ENCODE data around the gene BRD9. TPM values are rescaled to one million over a fixed set of nuclear protein-coding genes. Genes with fewer than 3 reads are reported as not detected.
"Not testable (repeated sequence)": the region's sequence is repeated elsewhere in the genome, so short reads cannot be mapped to it uniquely, and the experiment has no call there.

Gene BRD9
- total RNA-seq, 2 donors from 2014 or later: 58.2 to 67.9 TPM

DNA sequence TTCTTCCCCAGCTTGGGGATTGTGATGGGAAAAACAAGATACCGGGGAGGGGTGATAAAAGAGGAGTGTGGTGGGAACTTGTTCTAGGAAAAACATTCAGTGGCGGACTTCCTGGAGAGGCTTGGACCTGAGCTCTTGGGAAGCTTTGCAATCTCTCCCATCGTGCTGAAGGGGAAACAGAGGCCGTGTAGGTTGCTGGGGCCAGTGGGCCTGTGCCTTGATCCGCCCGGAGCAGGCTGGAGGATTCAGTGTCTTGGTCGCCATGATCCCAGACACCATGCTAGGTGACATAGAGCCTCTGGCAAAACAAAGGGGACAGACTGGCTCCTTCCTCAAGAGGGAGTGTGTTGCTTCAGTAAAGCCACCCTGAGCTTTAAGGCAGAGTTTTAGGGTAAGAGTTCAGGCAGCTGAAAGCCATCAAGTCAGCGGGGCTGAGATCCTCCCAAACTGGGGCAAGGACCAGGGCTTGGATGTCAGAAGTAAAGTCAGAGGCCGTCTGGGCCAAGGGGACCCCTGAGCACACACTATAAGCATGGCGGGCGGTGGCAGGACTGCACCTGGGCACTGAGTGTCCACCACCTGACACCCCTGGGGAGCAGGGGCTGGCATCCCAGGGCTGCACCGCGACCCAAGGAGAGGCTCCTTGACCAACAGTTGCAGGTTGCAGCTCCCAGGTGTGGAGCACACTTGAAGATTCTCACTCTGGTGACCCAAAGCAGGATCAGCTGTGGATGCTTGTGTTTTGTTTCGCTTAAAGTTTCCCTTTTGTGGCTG lies 44.7 kb upstream of the BRD9 start:
- no peaks in the 10 kb centered on the region for H3K4me1 Mint-ChIP-seq
- no peak overlapping the region for H3K4me3 ChIP-seq (ENCODE audit: low read length)
- no peak overlapping the region for H3K4me3 Mint-ChIP-seq
- no peaks in the 10 kb centered on the region for H3K36me3 ChIP-seq (ENCODE audit: control insufficient read depth, insufficient read depth, low read length)
- WGBS, 2 experiments (ENCODE audit: insufficient coverage in 1 of 2, insufficient read length in 1 of 2): 92 to 96% methylated on average over 10 to 14 of the region's 14 CpGs
- TF ChIP-seq, protein P1, sequence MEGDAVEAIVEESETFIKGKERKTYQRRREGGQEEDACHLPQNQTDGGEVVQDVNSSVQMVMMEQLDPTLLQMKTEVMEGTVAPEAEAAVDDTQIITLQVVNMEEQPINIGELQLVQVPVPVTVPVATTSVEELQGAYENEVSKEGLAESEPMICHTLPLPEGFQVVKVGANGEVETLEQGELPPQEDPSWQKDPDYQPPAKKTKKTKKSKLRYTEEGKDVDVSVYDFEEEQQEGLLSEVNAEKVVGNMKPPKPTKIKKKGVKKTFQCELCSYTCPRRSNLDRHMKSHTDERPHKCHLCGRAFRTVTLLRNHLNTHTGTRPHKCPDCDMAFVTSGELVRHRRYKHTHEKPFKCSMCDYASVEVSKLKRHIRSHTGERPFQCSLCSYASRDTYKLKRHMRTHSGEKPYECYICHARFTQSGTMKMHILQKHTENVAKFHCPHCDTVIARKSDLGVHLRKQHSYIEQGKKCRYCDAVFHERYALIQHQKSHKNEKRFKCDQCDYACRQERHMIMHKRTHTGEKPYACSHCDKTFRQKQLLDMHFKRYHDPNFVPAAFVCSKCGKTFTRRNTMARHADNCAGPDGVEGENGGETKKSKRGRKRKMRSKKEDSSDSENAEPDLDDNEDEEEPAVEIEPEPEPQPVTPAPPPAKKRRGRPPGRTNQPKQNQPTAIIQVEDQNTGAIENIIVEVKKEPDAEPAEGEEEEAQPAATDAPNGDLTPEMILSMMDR (conservative IDR thresholded peaks at IDR 0.05): peak; percentile 15
- H3K27me3 ChIP-seq (ENCODE audit: control insufficient read depth, insufficient read depth, low read length, poor library complexity, severe bottlenecking): peaks cover 3% of the 10 kb centered on the region
- H3K27ac ChIP-seq (ENCODE audit: low read depth, low read length): no peak overlapping the region
- no peaks in the 10 kb centered on the region for H3K9me3 ChIP-seq (ENCODE audit: control insufficient read depth, low read length)
- peaks cover 25% of the 10 kb centered on the region for H3K27me3 Mint-ChIP-seq (ENCODE audit: insufficient read depth)
- no peaks in the 10 kb centered on the region for H3K36me3 Mint-ChIP-seq (ENCODE audit: low read depth)
- no peaks in the 10 kb centered on the region for H3K4me1 ChIP-seq (ENCODE audit: control insufficient read depth, insufficient read depth, low read length)
- no peak overlapping the region for H3K27ac Mint-ChIP-seq
- DNase-seq: no peak
- no peak overlapping the region for H3K9ac ChIP-seq (ENCODE audit: extremely low read depth, low read length, poor library complexity, severe bottlenecking)
- H3K9me3 Mint-ChIP-seq: peaks cover 15% of the 10 kb centered on the region

DNA sequence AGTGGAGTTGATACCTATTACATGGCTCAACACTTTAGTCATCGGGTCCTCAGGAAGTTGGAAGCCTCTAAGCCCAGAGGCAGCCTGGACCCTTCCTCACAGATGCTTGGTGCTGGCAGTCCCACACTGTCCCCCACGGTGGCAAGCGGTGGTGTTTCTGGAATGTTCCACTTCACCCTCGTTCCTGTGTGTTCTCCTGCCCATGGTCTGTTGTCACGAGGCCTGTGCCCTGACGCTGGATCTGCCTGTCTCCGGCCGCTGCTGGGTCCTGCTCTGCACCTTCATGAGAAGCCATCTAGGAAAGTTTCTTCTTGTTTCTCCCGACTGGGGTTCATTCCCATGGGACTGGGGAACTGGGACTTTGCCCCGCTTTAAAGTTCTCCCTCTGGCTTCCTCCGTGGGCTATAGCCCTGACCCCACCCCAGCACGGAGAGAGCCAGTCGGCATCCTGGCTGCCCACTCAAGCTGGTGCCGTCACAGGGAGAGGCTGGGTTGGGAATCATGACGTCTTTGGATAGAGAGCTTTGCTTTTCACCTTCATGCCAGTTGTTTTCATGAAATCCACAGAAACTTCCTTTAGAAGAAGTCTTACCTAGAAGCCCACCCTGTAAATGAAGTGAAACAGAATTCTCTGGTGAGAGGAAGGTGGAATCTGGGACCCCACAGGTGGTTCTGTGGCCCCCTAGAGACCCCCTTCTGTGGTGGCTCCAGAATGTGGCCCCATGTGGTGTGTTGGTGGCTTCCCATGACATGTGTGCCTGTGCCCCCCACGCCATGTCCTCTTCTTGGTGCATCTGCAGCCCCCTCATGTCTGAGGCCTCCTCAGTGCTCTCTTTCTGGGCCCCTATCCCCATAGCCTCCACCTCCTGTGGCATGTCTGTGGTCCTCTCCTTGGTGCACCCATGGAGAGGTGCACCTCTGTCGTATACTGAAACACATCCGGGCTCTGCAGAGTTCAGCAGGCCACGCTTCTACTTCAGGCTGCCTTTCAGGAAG lies 43.8 kb upstream of the BRD9 start:
- no peak overlapping the region for H3K9ac ChIP-seq (ENCODE audit: extremely low read depth, low read length, poor library complexity, severe bottlenecking)
- no peaks in the 10 kb centered on the region for H3K4me1 Mint-ChIP-seq
- H3K36me3 Mint-ChIP-seq (ENCODE audit: low read depth): no peaks in the 10 kb centered on the region
- H3K27ac Mint-ChIP-seq: no peak overlapping the region
- no peaks in the 10 kb centered on the region for H3K9me3 ChIP-seq (ENCODE audit: control insufficient read depth, low read length)
- TF ChIP-seq, protein P1 (conservative IDR thresholded peaks at IDR 0.05): no peak
- H3K4me1 ChIP-seq (ENCODE audit: control insufficient read depth, insufficient read depth, low read length): no peaks in the 10 kb centered on the region
- H3K36me3 ChIP-seq (ENCODE audit: control insufficient read depth, insufficient read depth, low read length): no peaks in the 10 kb centered on the region
- H3K27me3 ChIP-seq (ENCODE audit: control insufficient read depth, insufficient read depth, low read length, poor library complexity, severe bottlenecking): peaks cover 11% of the 10 kb centered on the region
- H3K4me3 ChIP-seq (ENCODE audit: low read length): no peak overlapping the region
- 92 to 93% methylated on average over 15 to 19 of the region's 19 CpGs for WGBS, 2 experiments (ENCODE audit: insufficient coverage in 1 of 2, insufficient read length in 1 of 2)
- peak; percentile 31 for DNase-seq
- peaks cover 15% of the 10 kb centered on the region for H3K9me3 Mint-ChIP-seq
- H3K4me3 Mint-ChIP-seq: no peak overlapping the region
- H3K27me3 Mint-ChIP-seq (ENCODE audit: insufficient read depth): peaks cover 26% of the 10 kb centered on the region
- H3K27ac ChIP-seq (ENCODE audit: low read depth, low read length): no peak overlapping the region

DNA sequence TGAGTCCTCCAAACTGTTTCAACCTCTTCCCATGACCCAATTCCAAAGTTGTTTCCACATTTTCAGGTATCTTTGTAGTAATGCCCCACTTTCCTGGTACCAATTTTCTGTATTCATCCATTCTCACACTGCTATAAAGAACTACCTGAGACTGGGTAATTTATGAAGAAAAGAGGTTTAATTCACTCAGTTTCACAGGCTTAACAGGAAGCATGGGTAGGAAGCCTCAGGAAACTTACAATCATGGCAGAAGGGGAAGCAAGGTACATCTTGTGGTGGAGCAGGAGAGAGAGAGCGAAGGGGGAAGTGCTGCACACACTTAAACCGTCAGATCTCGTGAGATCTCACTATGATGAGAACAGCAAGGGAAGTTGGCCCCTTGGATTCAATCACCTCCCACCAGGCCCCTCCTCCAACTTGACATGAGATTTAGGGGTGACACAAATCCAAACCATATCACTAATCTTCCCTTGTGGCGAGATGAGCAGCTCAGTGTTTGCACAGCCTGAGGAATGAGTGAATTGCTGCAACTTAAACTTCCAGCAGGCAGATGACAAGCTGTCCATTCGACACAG lies 43.0 kb upstream of the BRD9 start:
- H3K9me3 Mint-ChIP-seq: peaks cover 15% of the 10 kb centered on the region
- TF ChIP-seq, protein P1 (conservative IDR thresholded peaks at IDR 0.05): no peak
- no peak overlapping the region for H3K9ac ChIP-seq (ENCODE audit: extremely low read depth, low read length, poor library complexity, severe bottlenecking)
- H3K4me3 ChIP-seq (ENCODE audit: low read length): no peak overlapping the region
- 88 to 94% methylated on average over 5 of the region's 5 CpGs for whole genome bisulfite sequencing, 2 experiments (ENCODE audit: insufficient coverage in 1 of 2, insufficient read length in 1 of 2)
- no peaks in the 10 kb centered on the region for H3K4me1 ChIP-seq (ENCODE audit: control insufficient read depth, insufficient read depth, low read length)
- H3K27ac ChIP-seq (ENCODE audit: low read depth, low read length): no peak overlapping the region
- H3K27me3 ChIP-seq (ENCODE audit: control insufficient read depth, insufficient read depth, low read length, poor library complexity, severe bottlenecking): peaks cover 14% of the 10 kb centered on the region
- H3K4me3 Mint-ChIP-seq: no peak overlapping the region
- H3K4me1 Mint-ChIP-seq: no peaks in the 10 kb centered on the region
- no peaks in the 10 kb centered on the region for H3K36me3 Mint-ChIP-seq (ENCODE audit: low read depth)
- DNase-seq: no peak
- H3K27me3 Mint-ChIP-seq (ENCODE audit: insufficient read depth): peaks cover 28% of the 10 kb centered on the region
- H3K27ac Mint-ChIP-seq: no peak overlapping the region
- H3K9me3 ChIP-seq (ENCODE audit: control insufficient read depth, low read length): no peaks in the 10 kb centered on the region
- H3K36me3 ChIP-seq (ENCODE audit: control insufficient read depth, insufficient read depth, low read length): no peaks in the 10 kb centered on the region

DNA sequence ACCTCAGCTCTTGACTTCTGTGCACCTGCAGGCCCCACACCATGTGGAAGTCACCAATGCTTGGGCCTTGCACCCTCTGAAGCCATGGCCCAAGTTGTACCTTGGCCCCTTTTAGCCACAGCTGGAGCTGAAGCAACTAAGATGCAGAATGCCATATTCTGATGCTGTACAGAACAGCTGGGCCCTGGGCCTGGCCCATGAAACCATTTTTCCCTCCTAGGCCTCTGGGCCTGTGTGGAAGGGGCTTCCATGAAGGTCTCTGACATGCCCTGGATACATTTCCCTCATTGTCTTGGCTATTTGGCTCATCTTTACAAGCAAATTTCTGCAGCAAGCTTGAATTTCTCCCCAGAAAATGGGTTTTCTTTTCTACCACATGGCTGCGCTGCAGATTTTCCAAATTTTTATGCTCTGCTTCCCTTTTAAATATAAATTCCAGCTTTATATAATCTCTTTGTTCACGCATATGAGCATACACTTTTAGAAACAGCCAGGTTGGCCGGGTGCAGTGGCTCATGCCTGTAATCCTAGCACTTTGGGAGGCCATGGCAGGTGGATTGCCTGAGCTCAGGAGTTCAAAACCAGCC lies 41.9 kb upstream of the BRD9 start:
- not testable (repeated sequence) for H3K4me3 Mint-ChIP-seq; H3K4me1 ChIP-seq (ENCODE audit: control insufficient read depth, insufficient read depth, low read length); DNase-seq; H3K4me1 Mint-ChIP-seq; H3K27ac Mint-ChIP-seq; H3K9me3 ChIP-seq (ENCODE audit: control insufficient read depth, low read length); H3K9ac ChIP-seq (ENCODE audit: extremely low read depth, low read length, poor library complexity, severe bottlenecking); H3K4me3 ChIP-seq (ENCODE audit: low read length); H3K36me3 ChIP-seq (ENCODE audit: control insufficient read depth, insufficient read depth, low read length); H3K27ac ChIP-seq (ENCODE audit: low read depth, low read length); H3K36me3 Mint-ChIP-seq (ENCODE audit: low read depth)
- Mint-ChIP-seq H3K27me3 (ENCODE audit: insufficient read depth) (peaks cover 35% of the 10 kb centered on the region), H3K9me3 (peaks cover 15% of the 10 kb centered on the region)
- H3K27me3 ChIP-seq (ENCODE audit: control insufficient read depth, insufficient read depth, low read length, poor library complexity, severe bottlenecking): peaks cover 14% of the 10 kb centered on the region
- WGBS, 2 experiments (ENCODE audit: insufficient coverage in 1 of 2, insufficient read length in 1 of 2): 90 to 95% methylated on average over 3 of the region's 3 CpGs
